GM04503 (cell line): Measurements from ENCODE around the gene AXIN1.
"Not testable (repeated sequence)": the region's sequence is repeated elsewhere in the genome, so short reads cannot be mapped to it uniquely, and the experiment has no call there.

ENCODE experiments used
- DNase-seq: peaks from one replicate; pipeline ENCODE4 v3.0.0-alpha.2; 2012; ENCODE audit warnings: low read depth

Gene AXIN1

DNA sequence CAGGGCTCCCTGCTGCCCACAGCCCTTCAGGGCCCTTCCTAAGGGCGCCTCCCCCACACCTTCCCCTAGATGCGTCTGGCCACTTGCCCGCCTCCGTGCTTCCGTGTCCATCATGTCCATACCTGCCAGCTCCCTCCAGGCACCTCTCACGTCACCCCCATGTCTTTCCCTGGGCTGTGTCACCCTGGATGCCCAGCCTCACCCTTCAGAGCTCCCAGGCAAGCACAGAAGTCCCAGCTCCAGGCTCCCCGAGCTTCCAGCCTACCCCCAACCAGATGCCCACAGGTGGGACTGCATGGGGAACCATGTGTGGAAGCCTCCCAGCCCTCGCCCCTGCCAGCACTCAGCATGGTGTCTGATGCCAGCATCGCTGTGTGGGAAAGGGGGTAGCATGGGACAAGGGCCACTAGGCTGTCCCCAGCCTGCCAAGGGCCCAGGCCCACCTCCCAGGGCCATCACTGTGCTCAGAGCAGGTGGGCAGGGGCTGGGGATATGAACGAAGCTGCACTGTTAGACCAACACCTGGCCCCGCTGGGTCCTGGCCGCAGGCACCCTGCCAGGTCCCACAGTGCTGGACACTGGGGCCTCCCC, 1.9 kb upstream of the AXIN1 start:
- DNase-seq, result no peak

DNA sequence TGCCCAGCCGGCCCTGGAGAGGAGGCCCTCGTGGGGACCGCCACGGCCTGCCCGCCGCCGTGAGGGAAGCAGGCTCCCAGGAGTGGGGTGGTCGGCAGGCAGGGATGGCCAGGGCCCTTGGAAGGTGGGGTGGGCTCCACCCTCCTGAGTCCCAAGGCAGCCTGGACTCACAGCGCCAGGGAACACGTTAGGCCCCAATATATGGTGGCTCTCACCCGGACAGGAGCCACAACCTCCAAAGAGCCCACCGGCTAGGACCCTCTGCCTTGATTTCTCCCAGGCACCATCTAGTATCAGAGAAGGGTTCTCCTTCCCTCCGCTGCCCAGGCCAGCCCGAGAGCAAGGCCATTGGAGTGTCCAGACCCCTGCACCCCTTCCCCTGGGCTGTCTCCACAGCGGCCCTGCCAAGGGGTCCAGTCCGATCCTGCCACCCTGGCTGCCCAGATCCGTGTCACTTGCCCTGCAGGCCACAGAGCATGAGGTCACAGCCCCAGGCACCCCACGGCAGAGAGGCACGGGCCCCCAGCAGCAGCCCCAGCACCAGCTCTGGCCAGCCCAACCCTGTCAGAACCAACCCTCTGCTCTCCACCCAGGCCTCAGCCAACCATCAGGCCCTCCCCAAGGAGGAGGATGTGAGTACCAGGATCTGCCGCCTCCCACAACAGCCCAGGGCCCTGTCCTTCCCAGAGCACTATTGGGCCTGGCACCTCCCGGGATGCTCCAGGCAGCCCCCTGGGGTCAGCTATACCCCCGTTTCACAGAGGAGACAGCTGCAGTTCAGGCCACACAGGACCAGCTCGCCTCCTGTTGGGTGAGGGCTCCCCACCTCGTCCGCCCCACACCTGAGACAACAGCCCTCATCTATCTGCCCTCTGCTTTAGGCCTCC, 1.1 kb upstream of the AXIN1 start:
- DNase-seq, result no peak

GRCh38 chr16:351804-352520, 561 bp downstream of the AXIN1 start:
- no peak for DNase-seq

DNA sequence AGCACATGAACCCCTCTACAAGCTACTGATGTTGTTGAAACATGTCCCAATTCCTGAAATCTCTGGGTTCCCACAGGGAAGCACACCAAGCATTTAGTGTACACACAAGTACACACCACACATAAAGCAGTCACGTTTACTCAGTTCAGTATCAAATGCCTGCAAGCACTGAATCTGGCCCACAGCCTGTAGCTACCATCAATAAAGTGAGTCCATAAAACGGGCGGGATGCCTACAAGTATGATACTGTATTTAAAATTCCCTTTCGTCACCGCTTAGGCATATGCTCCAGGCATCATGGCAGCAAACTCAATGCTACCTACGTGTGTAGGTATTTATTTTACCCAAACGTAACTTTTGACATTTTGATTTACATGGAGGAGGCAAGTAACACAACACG, 2.3 kb downstream of the AXIN1 start:
- no peak for DNase-seq

DNA sequence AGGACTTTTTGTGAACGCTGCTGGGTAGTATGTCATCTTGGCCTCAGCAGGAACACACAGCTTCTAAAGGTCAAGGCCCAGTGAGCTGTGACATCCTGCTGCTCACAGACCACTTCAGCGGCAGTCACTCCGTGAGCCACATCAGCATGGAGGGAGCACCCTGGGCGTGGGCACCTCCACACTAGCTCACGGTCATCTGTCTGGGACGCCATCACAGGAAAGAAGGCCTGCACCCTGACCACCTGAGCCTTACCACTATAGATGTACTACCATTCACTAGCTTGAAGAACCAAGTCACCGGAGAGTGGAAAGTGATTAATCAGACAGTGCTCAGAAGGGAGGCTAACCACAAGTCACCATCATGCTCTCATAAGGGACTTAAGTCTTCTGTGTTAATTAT, 3.3 kb downstream of the AXIN1 start:
- no peak for DNase-seq

DNA sequence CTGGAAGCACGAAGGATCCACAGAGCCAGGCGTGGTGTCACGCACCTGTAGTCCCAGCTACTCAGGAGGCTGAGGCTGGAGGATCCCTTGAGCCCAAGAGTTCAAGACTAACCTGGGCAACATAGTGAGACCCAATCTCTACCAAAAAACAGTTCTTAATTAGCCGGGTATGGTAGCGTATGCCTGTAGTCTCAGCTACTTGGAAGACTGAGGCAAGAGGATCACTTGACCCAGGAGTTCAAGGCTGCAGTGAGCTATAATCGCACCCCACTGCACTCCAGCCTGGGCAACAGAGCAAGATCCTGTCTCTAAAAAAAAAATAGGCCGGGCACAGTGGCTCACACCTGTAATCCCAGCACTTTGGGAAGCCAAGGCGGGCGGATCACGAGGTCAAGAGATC, 4.0 kb downstream of the AXIN1 start:
- DNase-seq, result not testable (repeated sequence)

DNA sequence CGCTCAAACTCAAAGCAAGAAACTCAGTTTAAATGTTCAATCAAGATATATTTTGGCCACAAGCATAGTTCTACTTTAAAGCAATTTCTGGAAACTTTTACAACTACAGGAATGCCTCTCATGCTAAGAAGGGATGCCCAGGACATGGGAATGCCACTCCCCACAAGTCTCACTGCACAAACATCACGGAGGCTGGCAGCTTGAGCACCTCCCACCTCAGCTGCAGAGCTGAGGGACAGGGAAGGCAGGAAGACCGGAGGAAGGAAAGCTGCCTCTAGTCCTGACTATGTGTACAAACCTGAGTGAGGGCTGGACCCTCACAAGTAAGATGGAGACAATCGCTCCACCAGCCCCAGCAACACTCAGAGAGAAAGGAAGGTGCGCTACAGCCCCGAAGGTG, 5.3 kb downstream of the AXIN1 start:
- no peak for DNase-seq

- DNase-seq, result no peak
Observed at GRCh38 chr16:346587-346986, 5.9 kb downstream of the AXIN1 start.

GRCh38 chr16:345772-346171, 6.8 kb downstream of the AXIN1 start:
- DNase-seq, result no peak

DNA sequence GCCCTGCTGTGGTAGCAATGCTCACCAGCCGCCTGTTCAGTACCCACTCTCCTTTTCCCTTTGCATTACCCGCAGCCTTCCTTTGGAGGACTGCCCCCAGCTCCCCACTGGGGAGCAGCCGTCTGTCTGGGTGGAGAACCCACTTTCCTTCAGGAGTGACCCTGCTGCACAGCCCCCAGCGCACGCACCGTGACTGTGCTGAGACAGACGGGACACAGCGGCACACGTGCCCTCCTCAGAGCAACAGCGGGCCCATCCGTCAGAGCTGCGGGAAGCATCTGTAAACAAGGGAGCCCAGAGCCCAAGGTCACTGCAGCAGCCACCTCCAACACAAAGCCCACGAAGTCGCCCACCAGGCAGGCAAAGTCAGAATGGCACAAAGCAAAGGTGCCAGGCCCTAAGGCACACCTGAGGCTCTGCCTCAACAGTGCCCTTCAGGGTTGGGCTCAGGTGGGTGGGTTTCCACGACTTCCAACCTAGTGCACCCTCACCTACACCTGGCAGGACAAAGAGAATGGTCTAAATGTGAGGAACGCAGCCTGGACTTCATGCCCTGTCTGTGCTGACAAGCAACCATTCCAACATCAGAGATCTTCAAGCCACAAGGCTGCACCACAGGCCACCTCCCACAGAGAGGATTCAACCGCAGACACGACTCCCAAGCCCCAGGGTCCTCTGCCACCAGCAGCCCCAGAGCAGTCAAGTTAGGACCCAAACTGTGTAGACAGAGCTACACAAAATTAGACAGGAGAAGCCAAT, 9.9 kb downstream of the AXIN1 start:
- no peak for DNase-seq

DNA sequence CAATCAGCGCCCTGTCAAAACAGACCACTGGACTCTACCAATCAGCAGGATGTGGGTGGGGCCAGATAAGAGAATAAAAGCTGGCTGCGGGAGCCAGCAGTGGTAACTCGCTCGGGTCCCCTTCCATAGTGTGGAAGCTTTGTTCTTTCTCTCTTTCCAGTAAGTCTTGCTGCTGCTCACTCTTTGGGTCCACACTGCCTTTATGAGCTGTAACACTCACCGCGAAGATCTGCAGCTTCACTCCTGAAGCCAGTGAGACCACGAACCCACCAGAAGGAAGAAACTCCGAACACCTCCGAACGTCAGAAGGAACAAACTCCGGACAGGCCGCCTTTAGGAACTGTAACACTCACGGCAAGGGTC, 10.6 kb downstream of the AXIN1 start:
- DNase-seq, result not testable (repeated sequence)

DNA sequence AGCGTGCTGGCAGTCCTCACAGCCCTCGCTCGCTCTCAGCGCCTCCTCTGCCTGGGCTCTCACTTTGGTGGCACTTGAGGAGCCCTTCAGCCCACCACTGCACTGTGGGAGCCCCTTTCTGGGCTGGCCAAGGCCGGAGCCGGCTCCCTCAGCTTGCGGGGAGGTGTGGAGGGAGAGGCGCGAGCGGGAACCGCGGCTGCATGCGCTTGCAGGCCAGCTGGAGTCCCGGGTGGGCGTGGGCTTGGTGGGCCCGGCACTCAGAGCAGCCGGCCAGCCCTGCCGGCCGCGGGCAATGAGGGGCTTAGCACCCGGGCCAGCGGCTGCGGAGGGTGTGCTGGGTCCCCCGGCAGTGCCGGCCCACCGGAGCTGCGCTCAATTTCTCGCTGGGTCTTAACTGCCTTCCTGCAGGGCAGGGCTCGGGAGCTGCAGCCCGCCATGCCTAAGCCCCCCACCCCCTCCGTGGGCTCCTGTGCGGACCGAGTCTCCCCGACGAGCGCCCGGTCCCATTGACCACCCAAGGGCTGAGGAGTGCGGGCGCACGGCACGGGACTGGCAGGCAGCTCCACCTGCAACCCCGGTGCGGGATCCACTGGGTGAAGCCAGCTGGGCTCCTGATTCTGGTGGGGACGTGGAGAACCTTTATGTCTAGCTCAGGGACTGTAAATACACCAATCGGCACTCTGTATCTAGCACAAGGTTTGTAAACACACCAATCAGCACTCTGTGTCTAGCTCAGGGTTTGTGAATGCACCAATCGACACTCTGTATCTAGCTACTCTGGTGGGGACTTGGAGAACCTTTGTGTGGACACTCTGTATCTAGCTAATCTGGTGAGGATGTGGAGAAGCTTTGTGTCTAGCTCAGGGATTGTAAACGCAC, 11.2 kb downstream of the AXIN1 start:
- not testable (repeated sequence) for DNase-seq

GRCh38 chr16:340370-341091, 12.0 kb downstream of the AXIN1 start:
- no peak for DNase-seq

DNA sequence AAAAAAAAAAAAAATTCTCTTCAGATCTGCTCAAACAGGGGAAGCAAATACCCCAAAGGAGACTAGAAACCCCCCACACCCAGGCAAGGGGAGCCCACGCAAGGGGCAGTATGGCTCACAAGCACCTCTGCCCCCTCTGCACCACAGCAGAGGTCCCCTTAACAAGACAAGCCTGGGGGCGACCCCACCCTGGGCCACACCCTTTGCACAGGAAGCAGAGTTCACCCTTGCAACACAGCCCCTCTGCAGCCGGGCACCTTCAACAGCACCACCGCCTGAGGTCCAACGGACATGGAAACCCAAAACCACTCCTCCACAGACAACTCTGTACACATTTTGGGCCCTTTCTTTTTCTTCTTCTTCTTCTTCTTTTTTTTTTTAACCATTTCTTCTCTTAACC, 12.8 kb downstream of the AXIN1 start:
- no peak for DNase-seq

GRCh38 chr16:337975-338575, 14.4 kb downstream of the AXIN1 start:
- no peak for DNase-seq

DNA sequence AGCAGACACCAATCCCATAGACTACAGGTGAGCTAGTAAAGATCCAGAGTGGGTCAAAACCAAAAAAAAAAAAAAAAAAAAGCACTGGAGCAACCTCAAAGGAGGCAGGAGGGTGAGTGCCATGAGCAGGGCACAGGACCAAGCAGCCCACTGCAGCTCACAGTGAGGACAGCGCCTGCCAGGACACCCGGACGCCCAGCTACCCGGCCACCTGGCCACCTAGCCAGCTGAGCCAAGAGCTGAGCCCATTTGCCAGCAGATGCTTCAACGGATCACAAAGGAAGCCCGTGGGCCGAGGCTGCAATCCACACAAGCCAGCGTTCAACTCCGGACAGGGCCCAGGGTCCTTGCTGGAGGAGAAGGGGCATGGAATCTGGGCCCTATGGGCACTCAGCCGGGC, 15.1 kb downstream of the AXIN1 start:
- DNase-seq, result no peak

DNA sequence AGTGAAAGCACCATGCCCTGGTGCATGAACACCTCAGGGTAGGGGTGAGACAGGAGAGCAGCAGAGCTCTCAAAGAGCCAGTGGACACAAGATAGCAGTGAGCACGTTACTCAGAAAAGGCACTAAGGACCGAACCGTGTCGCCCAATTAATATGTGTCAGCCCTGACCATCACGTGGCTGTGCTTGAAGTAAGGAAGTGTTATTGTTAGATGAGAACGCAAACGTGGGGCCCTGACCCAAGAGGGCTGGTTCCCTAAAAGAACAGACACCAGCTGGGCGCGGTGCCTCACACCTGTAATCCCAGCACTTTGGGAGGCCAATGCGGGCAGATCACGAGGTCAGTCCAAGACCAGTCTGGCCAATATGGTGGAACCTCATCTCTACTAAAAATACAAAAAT, 16.3 kb downstream of the AXIN1 start:
- no peak for DNase-seq

DNA sequence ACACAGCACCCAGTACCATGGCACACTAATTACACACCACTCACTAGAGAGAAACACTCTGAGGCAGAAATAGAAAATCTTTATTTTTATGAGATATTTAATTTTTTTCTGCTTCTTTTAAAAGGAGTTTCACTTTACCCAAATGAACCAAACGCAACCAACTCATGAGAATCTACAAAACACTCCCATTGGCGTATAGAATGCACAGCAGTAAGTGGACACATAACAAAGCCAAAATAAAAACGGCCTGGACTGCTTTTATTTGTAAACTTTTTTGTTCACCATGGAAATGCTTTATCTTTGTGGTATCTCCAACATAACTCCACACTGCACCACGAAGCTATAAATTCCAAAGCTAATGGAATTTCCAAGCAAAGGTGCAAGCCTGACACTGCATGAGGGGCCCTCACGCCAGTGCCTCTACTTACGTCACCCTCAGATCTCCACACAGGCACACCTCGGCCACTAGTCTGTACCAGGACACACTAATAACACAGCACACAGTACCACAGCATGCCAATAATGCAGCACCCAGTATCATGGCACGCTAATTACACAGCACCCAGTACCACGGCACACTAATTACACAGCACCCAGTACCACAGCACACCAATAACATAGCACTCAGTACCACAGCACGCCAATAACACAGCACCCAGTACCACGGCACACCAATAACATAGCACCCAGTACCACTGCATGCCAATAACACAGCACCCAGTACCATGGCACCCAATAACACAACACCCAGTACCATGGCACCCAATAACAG, 17.5 kb downstream of the AXIN1 start:
- not testable (repeated sequence) for DNase-seq

DNA sequence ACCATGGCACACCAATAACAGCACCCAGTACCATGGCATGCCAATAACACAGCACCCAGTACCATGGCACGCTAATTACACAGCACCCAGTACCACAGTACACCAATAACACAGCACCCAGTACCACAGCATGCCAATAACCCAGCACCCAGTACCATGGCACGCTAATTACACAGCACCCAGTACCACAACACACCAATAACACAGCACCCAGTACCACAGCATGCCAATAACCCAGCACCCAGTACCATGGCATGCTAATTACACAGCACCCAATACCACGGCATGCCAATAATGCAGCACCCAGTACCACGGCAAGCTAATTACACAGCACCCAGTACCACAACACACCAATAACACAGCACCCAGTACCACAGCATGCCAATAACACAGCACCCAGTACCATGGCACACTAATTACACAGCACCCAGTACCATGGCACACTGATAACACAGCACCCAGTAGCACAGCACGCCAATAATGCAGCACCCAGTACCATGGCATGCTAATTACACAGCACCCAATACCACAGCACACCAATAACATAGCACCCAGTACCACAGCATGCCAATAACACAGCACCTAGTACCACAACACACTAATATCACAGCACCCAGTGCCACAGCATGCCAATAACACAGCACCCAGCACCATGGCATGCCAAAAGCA, 18.2 kb downstream of the AXIN1 start:
- DNase-seq, result not testable (repeated sequence)
